ENCODE measurements around the gene TOX3.

DNA sequence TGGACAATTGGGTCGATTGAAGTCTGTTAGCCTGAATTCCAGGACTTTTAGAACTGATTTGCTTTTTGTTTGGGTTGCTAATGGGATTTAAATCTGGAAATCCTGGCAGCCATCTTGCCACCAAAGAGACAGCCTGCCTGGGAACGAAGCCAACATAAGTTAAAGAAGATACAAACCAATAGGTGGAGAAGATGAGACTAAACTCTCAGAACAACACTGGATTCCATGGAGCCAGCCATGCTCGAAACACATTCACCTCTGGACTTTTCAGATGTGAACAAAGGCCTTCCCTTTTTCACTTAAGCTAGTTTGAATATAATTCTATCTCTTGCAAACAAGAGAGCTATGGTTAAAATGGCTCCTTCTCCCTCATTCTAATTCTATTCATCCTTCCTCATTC is 135.9 kb downstream of the TOX3 start:
- TF ChIP-seq, protein P1, sequence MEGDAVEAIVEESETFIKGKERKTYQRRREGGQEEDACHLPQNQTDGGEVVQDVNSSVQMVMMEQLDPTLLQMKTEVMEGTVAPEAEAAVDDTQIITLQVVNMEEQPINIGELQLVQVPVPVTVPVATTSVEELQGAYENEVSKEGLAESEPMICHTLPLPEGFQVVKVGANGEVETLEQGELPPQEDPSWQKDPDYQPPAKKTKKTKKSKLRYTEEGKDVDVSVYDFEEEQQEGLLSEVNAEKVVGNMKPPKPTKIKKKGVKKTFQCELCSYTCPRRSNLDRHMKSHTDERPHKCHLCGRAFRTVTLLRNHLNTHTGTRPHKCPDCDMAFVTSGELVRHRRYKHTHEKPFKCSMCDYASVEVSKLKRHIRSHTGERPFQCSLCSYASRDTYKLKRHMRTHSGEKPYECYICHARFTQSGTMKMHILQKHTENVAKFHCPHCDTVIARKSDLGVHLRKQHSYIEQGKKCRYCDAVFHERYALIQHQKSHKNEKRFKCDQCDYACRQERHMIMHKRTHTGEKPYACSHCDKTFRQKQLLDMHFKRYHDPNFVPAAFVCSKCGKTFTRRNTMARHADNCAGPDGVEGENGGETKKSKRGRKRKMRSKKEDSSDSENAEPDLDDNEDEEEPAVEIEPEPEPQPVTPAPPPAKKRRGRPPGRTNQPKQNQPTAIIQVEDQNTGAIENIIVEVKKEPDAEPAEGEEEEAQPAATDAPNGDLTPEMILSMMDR (IDR thresholded peaks at IDR 0.05; ENCODE audit: insufficient read depth, low read length, poor library complexity, severe bottlenecking) = no peak
- no peak for TF ChIP-seq EZH2phosphoT487 (conservative IDR thresholded peaks at IDR 0.05; ENCODE audit: low read length)

Data from SU-DHL-6 (cell line).